ENCODE data around the gene JAZF1. TPM values are rescaled to one million over a fixed set of nuclear protein-coding genes. Genes with fewer than 3 reads are reported as not detected.

Gene JAZF1
- total and polyA plus RNA-seq, 2 of the 8 experiments (the other 6 are each of a cell fraction or from before 2014, with no cell fraction given), result 2.6 to 21.8 TPM

GRCh38 chr7:28016297-28016696 lies 164.3 kb downstream of the JAZF1 start:
- no peak overlapping the region for H3K4me3 ChIP-seq (ENCODE audit: extremely low read depth in 1 of 4, insufficient read depth in 2 of 4, low read depth in 3 of 4, low read length in 4 of 4)
- no peak overlapping the region for H2BK5ac ChIP-seq (ENCODE audit: low read depth, low read length)
- no peak overlapping the region for H4K8ac ChIP-seq (ENCODE audit: extremely low read depth, insufficient read depth, low read length)
- no peaks in the 10 kb centered on the region for H3K79me2 ChIP-seq (ENCODE audit: control insufficient read depth in 1 of 2, insufficient read depth in 2 of 2, low read length in 2 of 2)
- H4K5ac ChIP-seq (ENCODE audit: insufficient read length, low read depth, low read length), result no peak overlapping the region
- H3K56ac ChIP-seq (replicated peaks; ENCODE audit: insufficient read length, low read depth, low read length), result no peak overlapping the region
- ChIA-PET CTCF (ENCODE audit: partially characterized antibody) (interaction anchor here (0.7 to 2.4 kb wide), 5 partner anchors 27 to 327 kb away, joined by 3 to 6 read pairs (median 3); no protein-coding TSS in a partner anchor), POLR2A (ENCODE audit: partially characterized antibody) (no interaction called here)
- no peak for FAIRE-seq
- H2AK5ac ChIP-seq (ENCODE audit: low read depth, low read length), result no peak overlapping the region
- H3K9me3 ChIP-seq (ENCODE audit: insufficient read depth in 2 of 2, low read depth in 1 of 2, low read length in 1 of 2), result peaks cover 11% of the 10 kb centered on the region in 2 experiments
- no peaks in the 10 kb centered on the region for H3K36me3 ChIP-seq (ENCODE audit: control insufficient read depth in 2 of 4, insufficient read depth in 4 of 4, low read length in 3 of 4)
- no peaks in the 10 kb centered on the region for H3K79me1 ChIP-seq (ENCODE audit: low read depth, low read length)
- H3K4me1 ChIP-seq (replicated peaks in 1 of 4; ENCODE audit: control insufficient read depth in 3 of 4, insufficient read depth in 4 of 4, low read length in 3 of 4), result peaks cover 0 to 3% (median 2%) of the 10 kb centered on the region in 4 experiments; a peak in 4 of 7 replicates
- H3K23ac ChIP-seq (ENCODE audit: insufficient read length), result no peak overlapping the region
- no peak overlapping the region for H3K27ac ChIP-seq (ENCODE audit: low read depth, low read length)
- H2BK20ac ChIP-seq (ENCODE audit: low read length), result no peak overlapping the region
- H3K14ac ChIP-seq (ENCODE audit: insufficient read length), result no peak overlapping the region
- WGBS, 2 experiments (ENCODE audit: extremely low coverage in 1 of 2, insufficient coverage in 1 of 2, insufficient read length in 1 of 2, insufficient replicate concordance in 2 of 2, low coverage in 1 of 2, low lambda C conversion rate in 2 of 2, missing lambda C conversion rate in 1 of 2), result 81% methylated on average over 2 of the region's 2 CpGs; no CpG with 5 or more reads in 1 of the 2 experiments
- H3K4me2 ChIP-seq (ENCODE audit: insufficient read depth in 1 of 2, low read depth in 2 of 2, low read length in 2 of 2), result no peak overlapping the region
- no peak overlapping the region for H3K4ac ChIP-seq (replicated peaks; ENCODE audit: insufficient read length, low read depth, low read length)
- no peak overlapping the region for H3K18ac ChIP-seq (ENCODE audit: extremely low read depth, low read length)
- H2AFZ ChIP-seq (ENCODE audit: low read length), result no peak overlapping the region
- H3K9ac ChIP-seq (replicated peaks in 1 of 4; ENCODE audit: extremely low read depth in 1 of 4, low read depth in 3 of 4, low read length in 3 of 4), result no peak overlapping the region
- no peaks in the 10 kb centered on the region for H4K20me1 ChIP-seq (replicated peaks in 1 of 2; ENCODE audit: control insufficient read depth in 1 of 2, insufficient read depth in 2 of 2, low read length in 2 of 2)
- H2BK120ac ChIP-seq (replicated peaks; ENCODE audit: low read depth, low read length), result no peak overlapping the region
- H4K91ac ChIP-seq (replicated peaks; ENCODE audit: insufficient read length, low read length), result no peak overlapping the region
- no peak for DNase-seq (ENCODE audit: low read depth in 1 of 2, low spot score in 2 of 2)
- no peak overlapping the region for H2BK15ac ChIP-seq (ENCODE audit: low read length)
- H3K27me3 ChIP-seq (replicated peaks in 1 of 4; ENCODE audit: control insufficient read depth in 3 of 4, extremely low read depth in 1 of 4, insufficient read depth in 3 of 4, low read length in 3 of 4), result no peaks in the 10 kb centered on the region
- H2BK12ac ChIP-seq (ENCODE audit: low read depth, low read length), result no peak overlapping the region
- no peaks in the 10 kb centered on the region for H3K23me2 ChIP-seq (ENCODE audit: low read depth, low read length)
- TF ChIP-seq HDAC6 (IDR thresholded peaks at IDR 0.05; ENCODE audit: low read depth, low read length), result no peak
- no peak for TF ChIP-seq CHD1 (IDR thresholded peaks at IDR 0.05; ENCODE audit: low read depth, low read length)
- no peak for TF ChIP-seq BCL11A (IDR thresholded peaks at IDR 0.05; ENCODE audit: low read depth in 2 of 2, low read length in 2 of 2)
- TF ChIP-seq CTCF (IDR thresholded peaks at IDR 0.05; ENCODE audit: control extremely low read depth in 1 of 3, insufficient read depth in 1 of 3, low read depth in 1 of 3, low read length in 3 of 3), result no peak
- TF ChIP-seq PHF8 (conservative IDR thresholded peaks at IDR 0.05; ENCODE audit: low read depth, low read length), result no peak
- TF ChIP-seq TAF1 (IDR thresholded peaks at IDR 0.05; ENCODE audit: low read depth, low read length), result no peak
- TF ChIP-seq FOSL1 (IDR thresholded peaks at IDR 0.05; ENCODE audit: insufficient read depth, low read depth, low read length), result no peak
- no peak for TF ChIP-seq SRF (IDR thresholded peaks at IDR 0.05; ENCODE audit: low read depth, low read length)
- no peak for TF ChIP-seq SP2 (IDR thresholded peaks at IDR 0.05; ENCODE audit: low read length)
- no peak for TF ChIP-seq POLR2AphosphoS5 (IDR thresholded peaks at IDR 0.05; ENCODE audit: low read depth, low read length)
- no peak for TF ChIP-seq NANOG (IDR thresholded peaks at IDR 0.05; ENCODE audit: insufficient read depth, low read depth, low read length, poor library complexity, severe bottlenecking)
- TF ChIP-seq MAFK (IDR thresholded peaks at IDR 0.05; ENCODE audit: low read depth, low read length), result no peak
- TF ChIP-seq BRCA1 (IDR thresholded peaks at IDR 0.05; ENCODE audit: low read depth, low read length), result no peak

All from H1 (cell line).